OCI-LY1 (cell line): ENCODE data around the gene TMEM11.

Experiments
- H2AFZ ChIP-seq: fragments of 200-600 bp; sonication (generic), shearing (Covaris generic); 2 replicates; pipeline ENCODE4 v1.6.0; 2014; ENCODE audit warnings: antibody characterized with exemption, mild to moderate bottlenecking, low read length
- H3F3A ChIP-seq: fragments of 200-600 bp; sonication (generic), shearing (Covaris generic); 2 replicates; pipeline ENCODE4 v1.6.0; 2014; ENCODE audit warnings: mild to moderate bottlenecking, antibody characterized with exemption, low read length, moderate library complexity; ENCODE audit not compliant: insufficient read depth
- H3K27ac ChIP-seq: fragments of 200-600 bp; sonication (generic); 2 replicates; pipeline ENCODE4 v1.5.1; 2014; ENCODE audit warnings: low read length, mixed run types, mild to moderate bottlenecking, low read depth; ENCODE audit not compliant: poor library complexity, severe bottlenecking
- H3K27me3 ChIP-seq: fragments of 200-600 bp; sonication (generic); 2 replicates; pipeline ENCODE4 v1.6.0; 2014; ENCODE audit warnings: antibody characterized with exemption, mild to moderate bottlenecking, low read length, moderate library complexity; ENCODE audit not compliant: insufficient read depth
- H3K36me3 ChIP-seq: fragments of 200-600 bp; sonication (generic); 2 replicates; pipeline ENCODE4 v1.6.1; 2014; ENCODE audit warnings: mild to moderate bottlenecking, antibody characterized with exemption, low read length, moderate library complexity, mixed read lengths; ENCODE audit not compliant: insufficient read depth
- H3K4me1 ChIP-seq: fragments of 200-600 bp; sonication (generic); 2 replicates; pipeline ENCODE4 v1.5.1; 2014; ENCODE audit warnings: mild to moderate bottlenecking, low read length, moderate library complexity; ENCODE audit not compliant: insufficient read depth, severe bottlenecking
- H3K4me2 ChIP-seq: fragments of 200-600 bp; sonication (generic), shearing (Covaris generic); 2 replicates; pipeline ENCODE4 v1.6.1; 2014; ENCODE audit warnings: low read length
- H3K4me3 ChIP-seq: fragments of 200-600 bp; sonication (generic); 2 replicates; pipeline ENCODE4 v1.5.1; 2014; ENCODE audit warnings: low read length, low read depth, mild to moderate bottlenecking, mixed read lengths; ENCODE audit not compliant: poor library complexity, severe bottlenecking
- H3K79me2 ChIP-seq: fragments of 200-600 bp; shearing (Covaris generic); 2 replicates; pipeline ENCODE4 v1.6.1; 2016; ENCODE audit warnings: mixed run types, low read length, mixed read lengths; ENCODE audit not compliant: insufficient read depth
- H3K9ac ChIP-seq: fragments of 200-600 bp; sonication (generic), shearing (Covaris generic); 2 replicates; pipeline ENCODE4 v1.6.1; 2014; ENCODE audit warnings: mild to moderate bottlenecking, low read length, mixed read lengths
- H3K9me2 ChIP-seq: fragments of 200-600 bp; sonication (generic), shearing (Covaris generic); 2 replicates; pipeline ENCODE4 v1.6.1; 2014; ENCODE audit warnings: low read depth, mild to moderate bottlenecking, low read length, mixed read lengths
- H3K9me3 ChIP-seq: fragments of 200-600 bp; shearing (Covaris generic); 2 replicates; pipeline ENCODE4 v1.6.1; 2014; ENCODE audit warnings: low read length, mixed read lengths
- H4K20me1 ChIP-seq: fragments of 200-600 bp; sonication (generic), shearing (Covaris generic); 2 replicates; pipeline ENCODE4 v1.6.0; 2016; ENCODE audit warnings: mild to moderate bottlenecking, low read length; ENCODE audit not compliant: insufficient read depth
- CTCF ChIP-seq: fragments of 200-600 bp; sonication (generic), shearing (Covaris generic); IDR thresholded peaks from 2 replicates; pipeline ENCODE4 v1.5.1; 2017; ENCODE audit warnings: mild to moderate bottlenecking, antibody characterized with exemption, low read length, moderate library complexity, mixed read lengths
- EZH2 ChIP-seq: fragments of 200-600 bp; sonication (generic), shearing (Covaris generic); IDR thresholded peaks from 2 replicates; pipeline ENCODE4 v1.8.0; 2017; ENCODE audit warnings: borderline replicate concordance, mixed run types, mild to moderate bottlenecking, antibody characterized with exemption, low read length, moderate library complexity, mixed read lengths

TMEM11 gene

GRCh38 chr17:21252289-21252795 lies 38.4 kb upstream of the TMEM11 start:
- Histone ChIP-seq H3K4me1 (peaks cover 15% of the 10 kb centered on the region), H3K79me2 (no peaks in the 10 kb centered on the region), H3K27me3 (peaks cover 4% of the 10 kb centered on the region; the same call in 1 of the 2 replicates), H3K36me3 (no peaks in the 10 kb centered on the region), H3K27ac (no peak overlapping the region), H3K9ac (peak overlapping the region; percentile 34; the same call in 1 of the 2 replicates), H3K4me3 (peak overlapping the region; percentile 64), H3K9me2 (no peaks in the 10 kb centered on the region), H4K20me1 (no peaks in the 10 kb centered on the region), H3F3A (no peaks in the 10 kb centered on the region), H3K4me2 (peak overlapping the region; percentile 65), H2AFZ (no peak overlapping the region), H3K9me3 (no peaks in the 10 kb centered on the region)
- TF ChIP-seq CTCF (no peak), EZH2 (no peak)

- Histone ChIP-seq H3K79me2 (no peaks in the 10 kb centered on the region), H3K9ac (no peak overlapping the region), H3K9me2 (no peaks in the 10 kb centered on the region), H3K4me2 (no peak overlapping the region), H3K9me3 (no peaks in the 10 kb centered on the region), H3K36me3 (no peaks in the 10 kb centered on the region), H3K4me1 (peaks cover 15% of the 10 kb centered on the region), H3K4me3 (no peak overlapping the region), H4K20me1 (no peaks in the 10 kb centered on the region), H3F3A (no peaks in the 10 kb centered on the region), H3K27ac (no peak overlapping the region), H3K27me3 (peaks cover 4% of the 10 kb centered on the region; the same call in 1 of the 2 replicates), H2AFZ (no peak overlapping the region)
- TF ChIP-seq EZH2 (no peak), CTCF (no peak)
Measured at GRCh38 chr17:21251337-21252010, 37.5 kb upstream of the TMEM11 start.

- Histone ChIP-seq H3K9me2 (no peaks in the 10 kb centered on the region), H3K27me3 (peaks cover 4% of the 10 kb centered on the region; the same call in 1 of the 2 replicates), H3K36me3 (no peaks in the 10 kb centered on the region), H3K4me3 (no peak overlapping the region), H3K27ac (no peak overlapping the region), H4K20me1 (no peaks in the 10 kb centered on the region), H3K9me3 (no peaks in the 10 kb centered on the region), H3K4me1 (peaks cover 15% of the 10 kb centered on the region), H3K4me2 (no peak overlapping the region), H2AFZ (no peak overlapping the region), H3K9ac (no peak overlapping the region), H3K79me2 (no peaks in the 10 kb centered on the region), H3F3A (no peaks in the 10 kb centered on the region)
- TF ChIP-seq EZH2 (no peak), CTCF (no peak)
Measured at GRCh38 chr17:21250854-21251253, 36.9 kb upstream of the TMEM11 start.
